Right ventricle myocardium superior (tissue), 1 donor: ENCODE measurements around the gene EHBP1L1. TPM values are rescaled to one million over a fixed set of nuclear protein-coding genes. Genes with fewer than 3 reads are reported as not detected.
"Not testable (repeated sequence)": the region's sequence is repeated elsewhere in the genome, so short reads cannot be mapped to it uniquely, and the experiment has no call there.

ENCODE experiments used
- ATAC-seq: fragments of 200-7000 bp; cut with Tn5 transposase; one replicate; pipeline ENCODE4 v1.9.1; 2020; ENCODE audit warnings: mild to moderate bottlenecking; ENCODE audit not compliant: poor library complexity
- DNase-seq: peaks from one replicate; pipeline ENCODE4 v3.0.0-alpha.2; 2020
- intact Hi-C: fragments of 100-400 bp; cut with DNase I; formaldehyde crosslinking; loops from one replicate; pipeline ENCODE4 v1.11.2; 2022
- total RNA-seq: library from RNA; stranded (reverse); fragmentation: NEBNext Ultra II Directional; extraction: Animal tissue kit (Norgen Biotek cat#: 25700); gene quantifications from one replicate; pipeline ENCODE4 v1.2.1, GENCODE V29; 2021
- donor health status: DM: no; HTN: yes; CAD: no; lungs with severe emphysema.

The EHBP1L1 gene
- total RNA-seq, 1 donor from 2014 or later = 44.9 TPM

DNA sequence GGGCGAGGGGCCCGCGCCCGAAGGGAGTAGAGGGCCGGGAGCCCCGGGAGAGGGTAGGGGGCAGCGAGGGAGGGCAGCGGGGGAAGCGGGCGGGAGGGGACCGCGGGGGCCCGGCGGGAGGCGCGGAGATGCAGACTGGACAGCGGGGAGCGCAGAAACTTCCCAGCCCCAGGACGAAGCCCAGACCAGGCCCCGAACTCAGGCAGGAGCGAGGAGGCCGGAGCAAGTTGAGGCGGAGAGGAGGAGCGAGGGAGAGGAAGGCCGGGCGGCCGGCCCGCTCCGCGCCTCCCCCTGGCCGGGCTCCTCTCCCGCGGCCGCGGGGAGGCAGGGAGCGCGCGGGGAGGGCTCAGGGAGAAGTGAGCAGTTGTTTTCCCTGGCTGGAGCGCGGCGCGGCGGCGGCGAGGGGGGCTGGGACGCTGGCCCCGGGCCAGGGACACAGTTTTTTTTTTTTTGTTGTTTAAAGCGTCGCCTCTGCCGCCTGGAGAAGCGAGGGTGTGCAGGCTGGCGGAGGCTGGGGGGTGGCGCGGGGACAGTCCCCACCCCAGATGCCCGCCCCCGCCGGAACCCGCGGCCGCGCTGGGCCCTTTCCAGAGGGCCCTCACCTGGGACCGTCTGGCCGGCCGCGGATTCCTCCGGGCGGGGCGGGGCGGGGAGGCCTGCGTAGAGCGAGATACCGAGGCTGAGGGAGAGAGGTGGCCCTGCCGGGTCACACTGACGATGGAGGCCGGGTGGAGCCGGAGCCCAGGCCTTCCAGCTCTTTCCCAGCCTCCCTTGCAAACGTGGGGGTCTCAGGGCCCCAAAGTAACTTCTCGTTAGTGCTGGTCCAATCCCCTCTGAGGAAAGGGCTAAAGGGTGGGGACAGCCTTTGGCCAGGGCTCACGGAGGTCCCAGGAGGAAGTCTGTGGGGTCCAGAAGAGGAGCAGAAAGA, 17.6 kb upstream of the EHBP1L1 start, which contains the start of gene LTBP3:
Gene LTBP3, minus strand, starts transcription at position 358 of the 928 bp plus-strand sequence. CDS start 400 bp downstream, outside the sequence.
- intact Hi-C loops = no loop called here
- ATAC-seq (peak; percentile 90), DNase-seq (peak; percentile 91)

DNA sequence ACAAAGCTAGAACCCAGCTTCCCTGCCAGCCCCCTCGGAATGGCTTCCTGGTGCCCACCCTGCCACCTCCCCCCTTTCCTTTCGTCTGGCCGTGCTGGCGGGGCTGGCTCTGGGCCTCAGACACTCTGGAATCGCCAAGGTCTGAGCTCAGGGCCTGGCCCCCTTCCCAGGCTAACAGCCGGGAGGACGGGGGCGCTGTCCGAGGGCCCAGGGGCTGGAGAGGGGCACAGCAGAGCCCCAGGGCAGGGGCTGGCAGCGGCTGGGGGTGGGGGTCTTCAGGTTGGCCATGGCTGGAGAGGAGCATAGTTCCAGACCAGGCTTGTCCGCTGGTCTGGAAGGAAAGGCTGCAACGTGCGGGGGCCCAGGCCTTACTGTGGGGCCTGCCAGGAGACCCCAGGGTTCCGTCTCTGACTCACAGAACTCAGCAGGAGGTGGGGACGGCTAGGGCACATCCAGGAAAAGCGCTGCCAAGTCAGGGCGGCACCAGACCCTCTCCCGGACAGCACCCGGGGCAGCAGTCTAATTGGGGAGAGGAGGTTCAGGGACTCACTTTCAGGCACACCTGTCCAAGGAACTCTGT, 16.8 kb upstream of the EHBP1L1 start:
- intact Hi-C loops = no loop called here
- DNase-seq = peak; percentile 88
- peak; percentile 76 for ATAC-seq

DNA sequence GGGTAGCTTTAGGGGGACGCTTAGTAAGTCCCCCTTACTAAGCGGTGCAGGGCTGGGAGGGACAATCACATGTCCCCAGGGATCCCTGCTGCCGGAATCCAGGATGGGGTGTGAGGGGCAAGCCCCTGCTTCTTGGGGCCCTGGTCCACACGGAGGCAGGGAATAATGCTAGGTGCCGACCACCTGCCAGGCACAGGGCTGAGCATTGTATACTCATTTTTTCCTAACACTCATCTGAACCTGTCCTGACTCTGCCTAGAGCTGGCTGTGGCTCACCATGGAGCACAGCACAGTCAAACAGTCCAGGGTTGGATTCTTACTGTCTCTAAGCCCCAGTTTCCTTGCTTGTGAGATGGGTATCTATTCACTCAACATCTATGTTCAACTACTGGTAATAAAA, 16.3 kb upstream of the EHBP1L1 start:
- DNase-seq (no peak), ATAC-seq (no peak)
- intact Hi-C loops = no loop called here

DNA sequence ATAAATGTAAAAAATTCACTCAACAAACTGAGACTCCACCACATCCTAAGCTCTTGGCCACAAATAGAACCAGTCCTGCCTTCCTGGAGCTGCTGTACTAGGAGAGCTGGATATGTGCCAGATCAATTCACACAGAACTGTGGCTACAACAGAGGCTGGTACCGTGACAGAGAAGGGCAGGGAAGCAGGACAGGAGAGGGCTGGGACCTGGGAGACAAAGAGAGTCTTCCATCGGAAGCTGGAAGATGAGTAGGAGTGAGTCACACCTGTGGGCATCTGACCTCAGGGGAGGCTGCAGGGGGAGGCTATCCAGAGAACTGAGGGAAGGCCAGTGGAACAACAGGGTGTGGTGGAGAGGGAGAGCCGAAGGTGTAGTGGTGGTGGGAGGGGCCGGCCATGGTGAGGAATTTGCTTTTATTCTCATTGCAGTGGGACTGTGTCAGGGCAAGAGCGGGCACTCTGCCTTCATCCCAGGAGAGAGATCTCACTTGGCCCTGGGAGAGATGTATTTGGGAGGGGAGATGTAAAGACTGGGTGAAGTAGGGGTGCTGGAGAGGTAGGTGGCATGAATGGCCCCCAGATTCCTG, 15.8 kb upstream of the EHBP1L1 start:
- intact Hi-C loops = no loop called here
- no peak for DNase-seq
- peak; percentile 40 for ATAC-seq

DNA sequence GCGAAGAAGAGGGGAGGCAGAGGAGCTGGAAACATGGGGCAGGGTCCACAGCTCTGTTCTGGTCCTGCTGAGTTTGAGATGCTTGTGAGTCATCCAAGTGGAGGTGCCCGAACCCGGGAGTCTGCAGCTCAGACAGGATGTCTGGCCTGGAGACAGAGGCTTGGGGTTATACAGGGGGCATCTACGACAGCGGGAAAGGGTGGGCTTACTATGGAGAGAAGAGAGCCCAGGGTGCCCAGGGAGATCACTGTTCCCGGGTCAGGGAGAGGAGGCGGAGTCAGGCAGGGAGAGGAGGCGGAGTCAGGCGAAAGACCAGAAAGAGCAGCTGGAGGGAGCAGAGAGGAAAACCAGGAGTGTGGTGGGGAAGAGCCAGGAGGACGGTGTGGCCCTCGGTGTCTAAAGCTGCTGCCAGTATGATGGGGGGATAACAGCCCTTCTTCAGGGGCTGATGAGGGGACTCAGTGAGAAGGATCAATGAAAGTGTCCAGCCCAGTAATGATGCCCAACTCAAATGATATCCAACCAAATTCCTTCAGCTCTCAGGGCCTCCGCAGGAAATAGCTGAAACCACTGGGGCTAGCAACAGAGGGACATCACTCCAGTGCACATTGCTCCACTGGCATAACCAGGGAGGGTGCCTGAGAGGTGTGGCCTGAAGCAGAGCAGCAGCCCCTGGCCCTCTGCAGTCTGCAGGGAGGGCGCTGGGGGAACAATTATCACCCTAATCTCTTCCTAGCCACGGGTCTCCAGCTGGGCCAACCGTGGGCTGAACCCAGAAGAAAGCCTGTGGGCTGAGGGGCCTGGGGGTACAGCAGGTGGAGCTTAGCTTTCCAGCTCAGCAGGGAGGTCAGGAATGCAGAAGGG, 15.1 kb upstream of the EHBP1L1 start:
- intact Hi-C loops = no loop called here
- peak; percentile 76 for DNase-seq

DNA sequence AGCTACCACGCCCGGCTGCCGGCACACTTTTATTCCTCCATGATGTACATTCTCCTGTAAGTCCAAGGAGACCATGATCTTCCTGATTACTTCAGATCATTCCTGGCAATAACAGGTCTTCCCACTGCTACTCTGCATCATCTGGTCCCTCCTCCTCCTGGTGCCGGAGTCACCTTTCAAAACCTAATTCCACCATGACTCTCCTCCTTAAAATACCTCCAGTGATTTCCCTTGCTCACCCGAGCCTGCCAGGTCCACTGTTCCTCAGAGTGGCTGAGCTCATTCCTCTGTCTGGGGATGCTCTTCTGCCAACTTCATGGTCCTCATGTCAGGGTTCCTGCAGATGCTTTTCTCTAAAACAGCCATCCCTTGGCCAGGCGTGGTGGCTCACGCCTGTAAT, 13.8 kb upstream of the EHBP1L1 start:
- DNase-seq = no peak
- intact Hi-C loops = no loop called here
- no peak for ATAC-seq

More for the DNA sequence above, 15.1 kb upstream of the EHBP1L1 start:
- no peak for ATAC-seq

DNA sequence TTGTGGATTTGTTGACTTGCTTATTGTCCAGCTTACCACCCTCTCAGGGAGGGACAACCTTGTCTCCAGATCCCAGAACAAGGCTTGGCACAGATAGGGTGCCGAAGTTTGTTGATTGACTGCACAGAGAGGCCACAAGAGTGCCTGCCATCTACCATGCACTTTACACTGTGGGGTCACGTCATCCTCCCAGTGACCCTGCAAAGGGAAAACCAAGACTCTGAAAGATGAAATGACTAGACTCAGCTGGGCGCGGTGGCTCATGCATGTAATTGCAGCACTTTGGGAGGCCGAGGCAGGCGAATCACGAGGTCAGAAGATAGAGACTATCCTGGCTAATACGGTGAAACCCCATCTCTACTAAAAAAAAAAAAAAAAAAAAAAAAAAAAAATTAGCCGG, 13.1 kb upstream of the EHBP1L1 start:
- no peak for DNase-seq
- intact Hi-C loops = no loop called here
- no peak for ATAC-seq

DNA sequence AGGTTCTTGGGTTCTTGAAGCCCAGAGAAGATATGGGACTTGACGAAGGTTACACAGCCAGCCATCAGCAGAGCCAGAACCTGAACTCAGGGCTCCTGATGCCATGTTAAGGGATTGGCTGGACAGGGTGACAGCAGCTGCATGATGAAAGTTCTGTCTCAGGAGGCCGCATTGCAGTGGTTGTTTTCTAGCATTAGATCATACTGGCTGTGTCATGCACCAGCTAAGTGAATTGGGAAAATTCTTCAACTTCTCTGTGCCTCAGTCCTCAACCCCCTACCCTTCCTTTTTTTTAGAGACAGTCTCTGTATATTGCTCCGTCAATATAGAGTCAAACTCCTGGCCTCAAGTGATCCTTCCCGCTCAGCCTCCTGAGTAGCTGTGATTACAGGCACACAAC, 12.3 kb upstream of the EHBP1L1 start:
- intact Hi-C loops = no loop called here
- DNase-seq = no peak
- ATAC-seq = no peak

DNA sequence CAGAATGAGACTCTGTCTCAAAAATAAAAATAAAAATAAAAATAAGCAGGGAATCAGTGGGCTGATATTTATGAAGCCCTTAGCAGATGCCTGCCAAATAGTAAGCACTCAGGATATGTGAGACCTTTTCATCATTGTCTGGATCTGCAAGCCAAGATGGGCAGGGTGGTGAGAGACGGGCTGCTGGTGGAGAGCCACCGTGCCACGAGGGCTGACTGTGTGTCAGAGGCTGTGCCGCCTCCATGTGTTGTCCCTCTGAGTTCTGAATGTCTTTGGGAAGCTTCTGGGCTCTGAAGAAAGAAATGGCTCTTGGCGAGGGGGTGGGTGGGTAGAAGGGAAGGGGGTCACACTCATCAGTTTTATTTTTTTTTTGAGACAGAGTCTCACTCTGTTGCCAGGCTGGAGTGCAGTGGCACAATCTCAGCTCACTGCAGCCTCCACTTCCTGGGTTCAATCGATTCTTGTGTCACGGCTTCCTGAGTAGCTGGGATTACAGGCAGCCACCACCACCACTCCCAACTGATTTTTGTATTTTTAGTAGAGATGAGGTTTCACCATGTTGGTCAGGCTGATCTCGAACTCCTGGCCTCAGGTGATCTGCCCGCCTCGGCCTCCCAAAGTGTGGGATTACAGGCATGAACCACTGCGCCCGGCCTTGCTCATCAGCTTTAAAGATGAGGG, 10.8 kb upstream of the EHBP1L1 start:
- ATAC-seq, intact Hi-C loops, DNase-seq: not testable (repeated sequence)

DNA sequence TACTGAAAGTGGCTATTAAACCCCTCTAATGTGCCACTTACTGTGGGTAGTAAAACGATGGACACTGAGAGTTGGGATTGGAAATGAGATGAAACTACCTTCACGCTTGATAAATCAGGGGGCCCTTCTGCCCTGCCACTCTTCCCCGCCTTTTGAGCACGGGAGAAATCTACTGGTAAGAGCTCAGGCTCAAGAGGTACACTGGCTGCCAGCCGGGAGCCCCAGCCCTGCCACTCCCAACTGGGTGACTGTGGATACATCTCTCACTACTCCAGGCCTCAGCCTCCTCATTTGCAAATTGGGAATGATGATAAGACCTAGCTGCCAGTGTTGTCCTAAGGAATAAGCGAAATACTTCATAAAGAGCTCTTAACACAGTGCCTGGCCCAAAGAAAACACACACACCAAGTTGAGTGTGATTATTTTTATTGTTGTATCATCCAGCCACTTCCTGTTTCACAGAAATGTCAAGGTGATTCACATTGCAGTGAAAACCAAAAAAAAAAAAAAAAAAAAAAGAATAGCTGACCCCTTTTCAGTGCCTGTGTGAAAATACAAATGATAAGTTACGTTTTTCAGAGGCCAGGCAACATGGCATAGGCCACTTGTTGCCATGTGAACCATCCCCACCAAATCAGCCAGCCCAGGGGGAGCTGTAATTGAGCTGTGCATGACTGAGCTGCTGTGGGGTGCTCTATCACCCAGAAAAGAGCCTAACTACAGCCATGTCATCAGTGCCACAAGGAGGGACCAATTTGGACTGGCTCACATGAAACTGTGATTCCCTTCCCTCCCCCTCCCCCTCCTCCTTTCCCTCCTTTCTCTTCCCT, 10.0 kb upstream of the EHBP1L1 start:
- DNase-seq (no peak), ATAC-seq (no peak)
- intact Hi-C loops = no loop called here

DNA sequence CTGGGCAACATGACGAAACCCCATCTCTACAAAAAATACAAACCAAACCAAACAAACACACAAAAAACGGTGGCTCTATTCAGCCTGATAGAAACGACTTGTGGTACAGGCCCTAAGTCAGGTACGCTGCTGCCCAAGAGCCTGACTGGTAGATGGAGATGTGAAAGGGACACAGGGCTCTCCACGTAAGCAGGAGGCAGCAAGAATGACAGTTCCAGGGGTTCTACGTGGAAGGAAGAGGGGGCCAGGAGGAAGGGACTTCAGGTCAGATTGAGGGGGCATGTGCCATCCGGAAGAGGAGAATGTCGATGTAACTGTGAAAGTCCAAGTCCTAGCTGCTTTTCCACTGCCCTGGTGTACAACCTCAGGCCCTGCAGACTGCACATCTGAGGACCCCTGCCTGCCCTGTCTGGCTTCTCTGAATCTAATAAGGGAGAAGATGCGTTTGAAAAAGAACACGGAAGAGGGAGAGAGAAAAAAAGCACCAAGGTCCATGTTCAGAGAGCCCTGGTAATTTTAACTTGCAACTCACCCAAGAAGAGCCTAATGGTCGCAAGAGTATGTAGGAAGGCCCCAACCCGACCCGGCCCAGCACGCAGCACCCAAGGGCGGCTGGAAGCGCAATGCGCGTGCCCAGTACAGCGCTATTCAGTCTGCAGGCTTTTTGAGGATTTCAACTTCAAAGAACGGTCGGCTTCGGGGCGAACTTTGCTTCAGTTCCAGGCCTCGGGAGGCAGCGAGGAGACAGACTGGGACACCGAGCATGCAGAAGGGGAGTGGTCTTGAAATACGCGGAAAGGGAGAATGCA, 6.5 kb upstream of the EHBP1L1 start:
- no peak for DNase-seq
- peak; percentile 25 for ATAC-seq
- intact Hi-C loops = no loop called here

DNA sequence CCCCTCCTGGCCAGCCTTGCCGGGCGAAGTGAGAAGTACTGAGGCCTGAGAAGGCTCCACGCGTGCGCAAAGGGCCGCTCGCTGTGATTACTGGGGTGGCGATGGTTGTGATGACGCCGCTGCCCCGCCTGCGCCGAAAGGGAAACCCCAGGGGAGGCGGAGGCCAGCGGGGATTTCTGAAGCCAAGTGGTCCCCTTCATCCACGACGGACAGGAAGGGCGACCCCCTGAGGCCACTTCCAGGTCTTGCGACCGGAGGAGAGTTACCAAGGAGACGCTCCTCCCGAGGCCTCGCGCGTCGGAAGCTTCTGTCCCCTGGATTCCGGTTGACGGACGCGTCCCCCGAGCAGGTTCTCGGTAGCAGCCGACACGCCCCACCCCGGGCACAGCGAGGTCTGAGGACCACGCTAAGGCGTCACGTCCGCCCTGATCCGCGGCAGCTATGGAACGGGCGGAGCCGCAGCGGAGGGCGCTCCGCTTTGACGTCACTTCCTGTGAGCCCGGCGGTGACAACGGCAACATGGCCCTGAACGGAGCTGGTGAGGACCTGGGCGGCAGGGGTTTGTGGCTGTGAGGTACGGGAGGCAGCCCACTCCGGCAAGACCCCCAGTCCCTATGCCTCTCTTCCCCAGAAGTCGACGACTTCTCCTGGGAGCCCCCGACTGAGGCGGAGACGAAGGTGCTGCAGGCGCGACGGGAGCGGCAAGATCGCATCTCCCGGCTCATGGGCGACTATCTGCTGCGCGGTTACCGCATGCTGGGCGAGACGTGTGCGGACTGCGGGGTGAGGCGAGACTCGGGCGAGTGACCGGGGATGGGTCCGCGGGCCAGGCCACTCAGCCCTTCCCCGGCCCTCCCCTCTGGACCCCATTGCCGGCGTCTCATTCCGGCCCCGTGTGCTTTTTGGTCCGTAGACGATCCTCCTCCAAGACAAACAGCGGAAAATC, 5.6 kb upstream of the EHBP1L1 start, which contains the start of gene ZNRD2:
Gene ZNRD2, plus strand, starts transcription at position 505 of the 946 bp plus-strand sequence. Its CDS starts 15 bp downstream, at position 520.
- intact Hi-C loops = loop anchor here (5.0 kb wide), 1 partner anchor 37 kb away; no protein-coding TSS in a partner anchor
- ATAC-seq = peak; percentile 87
- DNase-seq = peak; percentile 99

DNA sequence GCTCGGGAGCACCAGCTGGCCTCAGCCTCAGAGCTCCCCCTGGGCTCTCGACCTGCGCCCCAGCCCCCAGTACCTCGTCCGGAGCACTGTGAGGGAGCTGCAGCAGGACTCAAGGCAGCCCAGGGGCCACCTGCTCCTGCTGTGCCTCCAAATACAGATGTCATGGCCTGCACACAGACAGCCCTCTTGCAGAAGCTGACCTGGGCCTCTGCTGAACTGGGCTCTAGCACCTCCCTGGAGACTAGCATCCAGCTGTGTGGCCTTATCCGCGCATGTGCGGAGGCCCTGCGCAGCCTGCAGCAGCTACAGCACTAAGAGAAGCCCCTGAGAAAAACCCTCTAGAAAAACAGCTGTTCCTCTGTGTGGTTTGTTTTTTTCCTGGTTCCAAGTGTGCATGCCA, 4.4 kb upstream of the EHBP1L1 start:
- DNase-seq = no peak
- intact Hi-C loops = loop anchor here (5.0 kb wide), 1 partner anchor 36 kb away; no protein-coding TSS in a partner anchor

DNA sequence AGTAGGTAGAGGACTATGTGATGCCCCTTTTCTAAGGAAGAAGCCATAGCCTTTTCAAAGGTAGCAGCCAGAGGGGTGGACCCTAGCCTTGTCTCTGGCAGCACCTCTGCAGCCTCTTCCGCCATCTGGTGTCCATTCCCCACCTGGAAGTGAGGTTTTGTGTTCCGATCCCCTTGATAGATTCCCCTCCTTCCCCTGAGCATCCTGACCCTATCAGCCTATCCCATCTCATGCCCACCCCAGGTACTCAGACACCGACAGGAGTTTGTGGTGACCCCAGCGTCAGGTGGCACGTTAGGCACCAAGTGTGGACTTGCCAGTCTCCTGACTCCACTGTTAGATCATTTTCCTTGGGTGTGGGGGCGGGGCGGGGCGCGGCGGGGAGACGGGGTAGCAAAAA, 3.9 kb upstream of the EHBP1L1 start:
- ATAC-seq (no peak), DNase-seq (no peak)
- intact Hi-C loops = loop anchor here (5.0 kb wide), 1 partner anchor 35 kb away; no protein-coding TSS in a partner anchor

More for the DNA sequence above, 4.4 kb upstream of the EHBP1L1 start:
- no peak for ATAC-seq
